ENCODE results near the gene PKNOX2. TPM values are rescaled to one million over a fixed set of nuclear protein-coding genes. Genes with fewer than 3 reads are reported as not detected.

Gene PKNOX2
- total and polyA plus RNA-seq, 10 of the 15 experiments (the other 5 are each of a cell fraction or from before 2014, with no cell fraction given): not detected

GRCh38 chr11:125329786-125330185 lies 165.2 kb downstream of the PKNOX2 start:
- POLR2A ChIA-PET: no interaction called here
- Histone ChIP-seq H3K4me1 (ENCODE audit: control insufficient read depth, insufficient read depth, low read length) (no peaks in the 10 kb centered on the region), H3K36me3 (ENCODE audit: control insufficient read depth in 2 of 2, insufficient read depth in 2 of 2, low read length in 1 of 2) (no peaks in the 10 kb centered on the region), H3K4me2 (ENCODE audit: control insufficient read depth, insufficient read depth) (no peak overlapping the region), H3K9ac (ENCODE audit: control insufficient read depth, insufficient read depth, low read length) (no peak overlapping the region), H3K4me3 (no peak overlapping the region), H2AFZ (ENCODE audit: control insufficient read depth, low read depth, low read length) (no peak overlapping the region), H3K27ac (ENCODE audit: control insufficient read depth, insufficient read depth) (no peak overlapping the region), H3K9me3 (replicated peaks; ENCODE audit: control insufficient read depth, insufficient read depth, low read length) (no peaks in the 10 kb centered on the region), H3K27me3 (replicated peaks in 1 of 2; ENCODE audit: control insufficient read depth in 2 of 2, insufficient read depth in 2 of 2, low read length in 1 of 2) (peaks cover 5 to 15% of the 10 kb centered on the region in 2 experiments; a peak in 3 of 4 replicates), H3K79me2 (ENCODE audit: control insufficient read depth, insufficient read depth, low read length) (no peaks in the 10 kb centered on the region), H4K20me1 (ENCODE audit: control insufficient read depth, insufficient read depth) (no peaks in the 10 kb centered on the region)
- in situ Hi-C loops (cut with MboI): no loop called here
- DNase-seq (ENCODE audit: low read depth, low spot score) (no peak), FAIRE-seq (no peak), ATAC-seq (no peak)
- CTCF ChIA-PET: no interaction called here
- RAD21 ChIA-PET (ENCODE audit: unreplicated experiment): no interaction called here
- 12% methylated on average over 9 of the region's 9 CpGs for WGBS (ENCODE audit: insufficient coverage, insufficient replicate concordance, low lambda C conversion rate, missing lambda C conversion rate)
- intact Hi-C loops (cut with micrococcal nuclease; ENCODE audit: unreplicated experiment): no loop called here
- no TSS peak for BruUV-seq (replicated peaks)
- TF ChIP-seq SMC3 (IDR thresholded peaks at IDR 0.05; ENCODE audit: borderline replicate concordance, low read length): no peak
- TF ChIP-seq KDM1A (IDR thresholded peaks at IDR 0.05; ENCODE audit: borderline replicate concordance): no peak
- TF ChIP-seq RELB (IDR thresholded peaks at IDR 0.05; ENCODE audit: low read depth): no peak
- TF ChIP-seq CREB1 (IDR thresholded peaks at IDR 0.05; ENCODE audit: low read depth): no peak
- TF ChIP-seq TCF7 (IDR thresholded peaks at IDR 0.05; ENCODE audit: borderline replicate concordance): no peak
- TF ChIP-seq MEF2B (IDR thresholded peaks at IDR 0.05; ENCODE audit: partially characterized antibody, poor library complexity, severe bottlenecking): no peak
- TF ChIP-seq STAT3 (IDR thresholded peaks at IDR 0.05; ENCODE audit: low read depth, low read length): no peak
- no peak for TF ChIP-seq NFYA (IDR thresholded peaks at IDR 0.05; ENCODE audit: borderline replicate concordance, low read depth, low read length)
- TF ChIP-seq NR2F1 (conservative IDR thresholded peaks at IDR 0.05): no peak
- no peak for TF ChIP-seq IRF3 (IDR thresholded peaks at IDR 0.05)
- no peak for TF ChIP-seq RBBP5 (conservative IDR thresholded peaks at IDR 0.05)
- no peak for TF ChIP-seq RAD51 (IDR thresholded peaks at IDR 0.05)
- no peak for TF ChIP-seq GATAD2B (conservative IDR thresholded peaks at IDR 0.05; ENCODE audit: low read depth)
- TF ChIP-seq FOXM1 (IDR thresholded peaks at IDR 0.05; ENCODE audit: low read depth, low read length): no peak
- no peak for TF ChIP-seq PAX8 (IDR thresholded peaks at IDR 0.05)
- TF ChIP-seq TARDBP (IDR thresholded peaks at IDR 0.05; ENCODE audit: borderline replicate concordance): no peak
- no peak for TF ChIP-seq ZNF384 (IDR thresholded peaks at IDR 0.05; ENCODE audit: borderline replicate concordance, low read depth, low read length)
- no peak for TF ChIP-seq SRF (IDR thresholded peaks at IDR 0.05; ENCODE audit: low read depth in 2 of 2, low read length in 2 of 2)
- TF ChIP-seq ATF2 (IDR thresholded peaks at IDR 0.05; ENCODE audit: low read length): no peak
- SMC1A ChIA-PET (ENCODE audit: uncharacterized antibody, unreplicated experiment): interaction anchor here (0.9 kb wide), 2 partner anchors 8 to 16 kb away, joined by 3 read pairs; no protein-coding TSS in a partner anchor

Measured in GM12878 (cell line).